Smooth muscle cell of the brain vasculature (primary cell): Measurements from ENCODE around the gene HEXIM2.

ENCODE experiments used
- DNase-seq: peaks from one replicate; pipeline ENCODE4 v3.0.0-alpha.2; 2012; ENCODE audit warnings: low read depth, low spot score

HEXIM2 gene

GRCh38 chr17:45127548-45128300 is 34.0 kb upstream of the HEXIM2 start:
- no peak for DNase-seq

GRCh38 chr17:45128331-45128730 is 33.3 kb upstream of the HEXIM2 start:
- DNase-seq = no peak

- DNase-seq = no peak
Measured at GRCh38 chr17:45128989-45129388, 32.7 kb upstream of the HEXIM2 start.

GRCh38 chr17:45129426-45129939 is 32.2 kb upstream of the HEXIM2 start:
- no peak for DNase-seq

GRCh38 chr17:45129940-45130680 is 31.6 kb upstream of the HEXIM2 start:
- no peak for DNase-seq

GRCh38 chr17:45130681-45131615 is 30.7 kb upstream of the HEXIM2 start:
- DNase-seq = no peak

GRCh38 chr17:45131616-45132319 is 29.9 kb upstream of the HEXIM2 start:
- no peak for DNase-seq

- no peak for DNase-seq
Measured at GRCh38 chr17:45132320-45132571, 29.4 kb upstream of the HEXIM2 start, which contains the start of gene PLCD3. PLCD3 (minus strand) TSS chr17:45132515; CDS start chr17:45132410, 105 bp downstream.

GRCh38 chr17:45132572-45133463 is 28.9 kb upstream of the HEXIM2 start:
- DNase-seq = no peak

GRCh38 chr17:45135192-45135977 is 26.3 kb upstream of the HEXIM2 start, which contains the start of gene ACBD4:
ACBD4 (plus strand) TSS chr17:45135687; CDS start chr17:45136145, 458 bp downstream.
- DNase-seq = peak; percentile 94

GRCh38 chr17:45135978-45136791 is 25.5 kb upstream of the HEXIM2 start:
- DNase-seq = no peak

- DNase-seq = no peak
Measured at GRCh38 chr17:45136846-45137560, 24.7 kb upstream of the HEXIM2 start.

GRCh38 chr17:45137561-45138305 is 23.9 kb upstream of the HEXIM2 start:
- no peak for DNase-seq

- no peak for DNase-seq
Measured at GRCh38 chr17:45138911-45139532, 22.7 kb upstream of the HEXIM2 start.

GRCh38 chr17:45139533-45139920 is 22.1 kb upstream of the HEXIM2 start:
- DNase-seq = no peak

- DNase-seq = no peak
Measured at GRCh38 chr17:45143094-45143670, 18.5 kb upstream of the HEXIM2 start.
